Fibroblast of skin of left quadriceps (primary cell): ENCODE measurements around the gene CNGB1.
"Not testable (repeated sequence)": the region's sequence is repeated elsewhere in the genome, so short reads cannot be mapped to it uniquely, and the experiment has no call there.

Experiments
- DNase-seq, 2 experiments: peaks; one replicate each; pipeline ENCODE4 v3.0.0-alpha.2; 2013; ENCODE audit warnings: low read depth in 2 of 2

Gene CNGB1

DNA sequence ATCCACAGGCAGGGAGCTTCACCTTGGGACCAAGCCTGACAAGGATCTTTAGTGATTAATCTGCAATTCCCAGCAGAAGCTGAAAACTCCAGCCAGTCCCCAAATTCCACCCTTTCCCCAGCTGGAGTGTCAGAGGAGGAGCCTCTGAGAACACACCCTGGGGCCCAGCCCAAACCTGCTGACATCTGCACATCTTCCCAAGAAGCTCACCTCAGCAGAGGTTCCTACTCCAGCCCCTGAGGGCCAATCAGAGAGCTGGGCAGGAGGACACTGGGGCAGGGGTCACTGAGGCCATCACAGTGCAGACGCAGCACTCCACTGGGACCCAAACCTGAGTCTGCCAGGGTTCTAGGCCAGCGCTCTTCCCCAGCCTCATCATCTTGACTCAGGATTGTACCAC is 44.9 kb downstream of the CNGB1 start:
- DNase-seq = no peak

DNA sequence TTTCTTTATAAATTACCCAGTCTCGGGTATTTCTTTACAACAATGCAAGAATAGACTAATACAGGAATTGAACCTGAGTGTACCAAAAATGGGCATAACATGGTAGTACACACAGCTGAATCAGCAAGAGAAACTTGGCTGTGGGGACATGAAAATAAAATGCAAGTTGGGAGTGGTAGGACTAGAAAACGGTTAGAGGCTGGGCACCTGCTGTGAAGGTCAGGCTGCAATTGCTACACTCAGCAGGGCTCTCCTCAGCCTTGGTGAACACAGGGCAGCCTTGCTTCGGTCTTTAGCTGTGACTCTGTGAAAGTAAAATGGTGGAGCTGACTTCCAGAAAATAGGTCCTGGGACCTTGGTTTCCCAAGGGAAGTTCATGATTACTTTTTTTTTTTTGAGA is 45.6 kb downstream of the CNGB1 start:
- DNase-seq = no peak

DNA sequence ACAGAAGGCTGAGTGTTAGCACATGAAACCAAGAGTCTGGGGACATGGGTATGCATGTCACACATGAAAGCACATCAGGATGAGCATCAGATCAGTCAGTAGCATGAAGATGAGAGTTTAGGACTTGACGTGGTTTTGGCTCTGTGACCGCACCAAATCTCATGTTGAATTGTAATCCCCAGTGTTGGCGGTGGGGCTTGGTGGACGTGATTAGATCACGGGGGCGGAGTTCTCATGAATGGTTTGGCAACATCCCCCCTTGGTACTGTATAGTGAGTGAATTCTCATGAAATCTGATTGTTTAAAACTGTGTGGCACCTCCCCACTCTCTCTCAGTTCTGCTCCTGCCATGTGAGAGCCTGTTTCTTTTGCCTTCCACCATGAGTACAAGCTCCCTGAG is 46.4 kb downstream of the CNGB1 start:
- DNase-seq = no peak

DNA sequence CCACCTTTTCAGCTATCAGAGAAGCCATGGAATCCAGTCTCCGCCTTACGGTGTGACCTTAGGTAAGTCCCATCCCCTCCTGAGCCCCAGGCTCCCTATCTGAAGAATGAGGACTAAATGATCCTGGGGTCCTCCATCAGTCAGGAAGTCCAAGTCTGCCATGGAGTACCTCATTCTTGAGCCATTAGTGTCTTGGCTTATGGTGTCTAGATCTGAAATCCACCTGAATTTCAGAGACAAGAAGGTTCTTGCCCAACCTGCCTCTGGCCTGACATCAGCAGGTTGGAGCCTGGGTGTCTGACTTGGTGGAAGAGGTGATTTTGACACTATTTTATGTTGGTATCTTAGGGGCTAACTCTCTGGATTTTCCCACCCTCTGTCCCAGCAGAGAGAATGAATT is 47.1 kb downstream of the CNGB1 start:
- DNase-seq = no peak

DNA sequence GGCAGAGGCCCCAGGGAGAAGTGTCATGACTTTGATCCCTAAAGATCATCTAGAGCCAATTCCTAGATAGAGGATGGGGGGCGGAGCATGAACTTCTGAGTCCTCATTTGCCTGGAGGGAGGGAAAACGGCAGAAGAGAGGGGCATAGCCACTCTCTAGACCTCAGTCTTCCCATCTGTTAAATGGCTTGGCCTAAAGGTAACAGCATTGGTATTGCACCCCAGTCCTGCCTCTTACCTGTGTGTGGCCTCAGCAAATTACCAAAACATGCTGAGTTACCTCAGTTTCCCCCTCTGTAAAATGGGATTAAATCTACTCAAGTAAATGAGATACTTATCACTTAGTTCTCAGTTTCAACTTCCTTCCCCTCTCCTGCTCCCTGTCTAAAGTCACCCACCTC is 47.5 kb downstream of the CNGB1 start:
- DNase-seq = no peak

DNA sequence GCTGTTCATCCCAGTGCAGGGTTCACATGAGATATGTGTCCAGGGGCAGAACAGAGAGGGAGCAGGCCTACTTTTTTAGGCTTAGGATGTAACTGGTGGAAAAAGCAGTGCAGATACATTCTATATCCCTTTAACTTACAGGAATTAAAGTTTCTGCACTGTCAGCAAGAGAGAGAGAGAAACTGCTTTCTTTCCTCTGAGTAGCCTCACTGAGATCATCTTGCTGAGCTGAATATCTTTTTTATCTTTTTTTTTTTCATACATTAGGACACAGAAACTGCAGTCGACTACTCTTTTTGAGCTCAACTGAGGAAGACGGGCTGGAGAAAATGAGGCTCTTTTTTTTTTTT is 50.1 kb downstream of the CNGB1 start:
- DNase-seq = no peak

DNA sequence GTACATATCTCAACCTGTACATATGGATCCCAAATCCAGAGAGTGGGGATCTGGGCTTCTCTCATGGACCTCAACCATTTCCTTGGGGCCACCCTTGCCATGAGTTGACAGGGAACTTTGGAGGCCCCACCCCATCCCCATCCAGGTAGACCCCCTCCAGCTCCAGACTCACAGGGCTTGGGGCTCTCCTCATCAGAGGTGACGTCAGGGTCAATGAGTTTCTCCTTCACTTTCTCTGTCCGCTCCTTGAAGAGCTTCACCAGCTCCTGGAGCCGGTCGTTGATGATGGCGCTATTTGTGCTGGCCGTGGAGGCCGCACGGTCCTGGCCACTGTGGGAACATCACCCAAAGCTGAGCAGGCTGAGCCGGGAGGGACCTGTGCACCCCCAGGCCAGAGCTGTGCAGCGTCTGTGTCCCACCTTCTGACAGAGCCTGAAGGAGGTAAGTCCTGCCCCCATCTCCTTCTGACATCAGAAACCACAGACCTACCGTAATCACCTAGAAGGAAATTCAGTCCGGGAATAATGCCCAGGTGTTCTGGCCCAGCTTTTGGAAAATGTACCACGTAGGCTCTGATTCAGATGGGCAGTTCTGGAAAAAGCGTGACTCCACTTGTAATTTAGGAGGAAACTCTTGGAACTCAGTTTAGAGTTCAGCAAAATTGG is 50.6 kb downstream of the CNGB1 start:
- DNase-seq = no peak

DNA sequence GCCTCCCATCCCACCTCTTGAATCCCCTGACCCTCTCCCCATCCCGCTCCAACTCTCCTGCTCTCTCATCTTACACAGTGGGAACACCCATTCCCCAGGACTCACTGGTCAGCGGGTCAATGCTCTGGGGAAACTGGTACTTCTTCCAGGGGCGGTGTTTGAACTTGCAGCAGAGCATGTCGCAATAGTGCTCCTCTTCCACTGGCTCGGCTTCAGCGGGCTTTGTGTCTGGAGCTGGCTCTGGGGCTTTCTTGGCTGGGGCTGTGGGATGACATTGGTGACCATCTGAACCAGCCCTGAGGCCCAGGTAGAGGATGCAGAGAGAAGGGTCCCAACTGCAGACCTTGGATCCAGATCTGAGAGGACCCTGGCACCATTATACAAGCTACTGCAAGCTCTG is 51.9 kb downstream of the CNGB1 start:
- DNase-seq = no peak

DNA sequence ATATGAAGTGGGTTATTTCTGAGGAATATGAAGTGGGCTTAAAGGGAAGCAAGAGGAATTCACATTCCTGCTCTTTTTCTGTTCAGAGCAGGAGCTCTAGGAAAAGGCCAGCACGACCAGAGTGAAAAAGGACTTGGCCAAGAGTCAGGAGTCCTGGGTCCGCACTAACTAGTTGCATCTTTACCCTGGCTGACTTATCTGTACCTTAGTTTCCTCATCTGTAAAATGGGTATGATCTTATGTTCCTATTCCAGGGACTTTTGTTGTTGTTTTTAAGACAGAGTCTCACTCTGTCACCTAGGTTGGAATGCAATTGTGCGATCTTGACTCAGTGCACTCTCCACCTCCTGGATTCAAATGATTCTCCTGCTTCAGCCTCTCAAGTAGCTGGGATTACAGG is 52.5 kb downstream of the CNGB1 start:
- no peak for DNase-seq

DNA sequence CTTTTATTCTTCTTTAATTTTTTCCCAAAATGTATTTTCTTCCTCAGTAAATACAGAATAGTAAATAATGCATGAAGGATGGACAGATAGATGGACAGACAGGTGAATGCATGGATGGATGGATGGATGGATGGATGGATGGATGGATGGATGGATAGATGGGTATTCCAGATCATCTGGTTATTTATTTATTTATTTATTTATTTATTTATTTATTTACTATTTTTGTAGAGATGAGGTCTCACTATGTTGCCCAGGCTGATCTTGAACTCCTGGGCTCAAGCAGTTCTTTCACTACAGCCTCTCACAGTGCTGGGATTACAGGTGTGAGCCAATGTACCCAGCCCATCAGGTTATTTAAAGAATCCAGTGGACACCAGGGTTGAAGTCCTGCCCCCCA is 53.0 kb downstream of the CNGB1 start:
- not testable (repeated sequence) for DNase-seq

DNA sequence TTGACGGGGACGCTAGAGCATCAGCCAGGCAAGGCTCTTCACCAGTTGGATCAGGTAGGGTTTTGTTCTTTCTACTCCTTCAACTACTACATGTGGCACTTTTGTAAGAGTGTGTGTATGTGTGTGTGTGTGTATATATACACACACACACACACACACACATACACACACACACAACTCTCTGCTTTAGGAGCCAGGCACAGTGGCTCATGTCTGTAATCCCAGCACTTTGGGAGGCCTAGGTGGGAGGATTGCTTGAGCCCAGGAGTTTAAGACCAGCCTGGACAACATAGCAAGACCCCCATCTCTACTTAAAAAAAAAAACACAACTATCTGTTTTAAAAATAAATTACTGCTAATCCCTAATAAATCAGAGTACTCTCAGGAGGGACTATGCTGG is 53.4 kb downstream of the CNGB1 start:
- not testable (repeated sequence) for DNase-seq

DNA sequence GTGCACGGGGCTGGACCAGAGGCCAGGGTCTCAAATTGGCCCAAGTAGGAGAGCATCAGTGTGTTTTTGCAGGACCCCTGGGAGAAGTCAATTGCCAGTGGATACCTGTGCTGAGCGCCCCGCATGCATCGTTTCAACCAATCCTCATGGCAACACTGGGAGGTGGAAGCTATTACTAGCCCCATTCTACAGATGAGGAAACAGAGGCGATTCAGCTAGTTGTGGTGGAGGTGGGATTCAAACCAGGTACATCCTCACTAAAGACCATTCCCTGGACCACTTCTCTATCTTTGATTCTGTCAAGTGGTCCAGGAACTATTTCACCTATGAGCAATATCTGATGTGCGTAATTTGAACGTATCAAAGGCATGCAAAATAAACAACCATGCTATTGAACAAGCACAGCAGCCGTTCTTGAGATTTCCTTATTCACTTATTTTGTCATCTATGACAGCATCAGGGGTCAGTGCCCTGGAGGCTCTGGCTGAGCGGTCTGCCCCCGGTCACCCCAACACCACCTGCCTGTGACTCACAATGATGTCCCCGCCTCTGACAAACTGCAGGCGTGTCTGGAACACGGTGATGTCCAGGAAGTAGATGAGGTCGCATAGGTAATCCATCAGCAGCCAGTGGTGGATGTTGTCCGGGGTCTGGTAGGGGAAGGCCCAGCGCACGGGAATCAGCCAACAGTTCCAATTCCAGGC is 54.0 kb downstream of the CNGB1 start:
- no peak for DNase-seq

DNA sequence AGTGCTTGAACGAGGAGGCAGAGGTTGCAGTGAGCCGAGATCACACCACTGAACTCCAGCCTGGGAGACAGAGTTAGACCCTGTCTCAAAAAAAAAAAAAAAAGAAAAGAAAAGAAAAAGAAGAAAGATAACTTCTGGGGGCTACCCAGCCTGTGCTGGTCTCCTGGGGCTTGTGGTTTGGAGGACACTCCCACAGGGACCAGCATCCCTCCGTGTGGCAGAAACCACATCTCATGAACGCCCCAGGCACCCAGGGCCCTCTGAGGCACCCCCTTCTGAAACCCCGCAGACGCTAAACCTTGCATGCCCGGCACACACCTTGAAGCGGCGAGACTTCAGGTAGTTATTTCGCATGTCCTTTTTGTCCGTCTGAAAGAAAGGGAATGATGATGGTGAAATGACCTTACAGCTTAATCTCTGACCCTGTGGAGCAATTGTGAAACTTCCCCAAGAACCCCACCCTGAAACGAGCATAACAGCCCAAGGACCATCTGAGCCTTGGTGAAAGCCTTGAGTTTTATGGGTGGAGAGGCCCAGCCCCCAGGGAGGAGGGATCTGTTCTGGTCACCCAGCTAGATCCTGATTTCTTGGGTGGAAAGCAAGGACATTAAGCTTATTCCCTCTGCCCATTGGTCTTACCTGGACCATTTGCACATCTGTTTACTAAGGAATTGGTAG is 55.0 kb downstream of the CNGB1 start:
- no peak for DNase-seq

DNA sequence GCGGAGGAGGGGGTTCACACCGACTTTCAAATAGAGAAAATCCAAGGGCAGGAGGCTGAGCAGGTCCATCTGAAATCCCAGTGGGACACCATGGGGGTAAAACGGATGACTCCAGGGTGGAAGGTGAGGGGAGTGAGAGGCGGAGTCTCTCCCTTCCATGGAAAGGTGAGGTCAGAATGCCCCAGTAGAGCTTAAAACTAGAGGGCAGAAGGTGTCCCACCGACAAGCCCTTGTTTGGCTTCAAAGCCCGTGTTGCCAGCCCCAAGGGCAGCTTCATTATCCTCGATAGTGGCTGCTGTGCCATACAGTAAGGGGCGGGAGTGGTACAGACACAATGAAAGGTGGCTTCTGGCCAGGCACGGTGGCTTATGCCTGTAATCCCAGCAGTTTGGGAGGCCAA is 55.7 kb downstream of the CNGB1 start:
- DNase-seq = no peak

DNA sequence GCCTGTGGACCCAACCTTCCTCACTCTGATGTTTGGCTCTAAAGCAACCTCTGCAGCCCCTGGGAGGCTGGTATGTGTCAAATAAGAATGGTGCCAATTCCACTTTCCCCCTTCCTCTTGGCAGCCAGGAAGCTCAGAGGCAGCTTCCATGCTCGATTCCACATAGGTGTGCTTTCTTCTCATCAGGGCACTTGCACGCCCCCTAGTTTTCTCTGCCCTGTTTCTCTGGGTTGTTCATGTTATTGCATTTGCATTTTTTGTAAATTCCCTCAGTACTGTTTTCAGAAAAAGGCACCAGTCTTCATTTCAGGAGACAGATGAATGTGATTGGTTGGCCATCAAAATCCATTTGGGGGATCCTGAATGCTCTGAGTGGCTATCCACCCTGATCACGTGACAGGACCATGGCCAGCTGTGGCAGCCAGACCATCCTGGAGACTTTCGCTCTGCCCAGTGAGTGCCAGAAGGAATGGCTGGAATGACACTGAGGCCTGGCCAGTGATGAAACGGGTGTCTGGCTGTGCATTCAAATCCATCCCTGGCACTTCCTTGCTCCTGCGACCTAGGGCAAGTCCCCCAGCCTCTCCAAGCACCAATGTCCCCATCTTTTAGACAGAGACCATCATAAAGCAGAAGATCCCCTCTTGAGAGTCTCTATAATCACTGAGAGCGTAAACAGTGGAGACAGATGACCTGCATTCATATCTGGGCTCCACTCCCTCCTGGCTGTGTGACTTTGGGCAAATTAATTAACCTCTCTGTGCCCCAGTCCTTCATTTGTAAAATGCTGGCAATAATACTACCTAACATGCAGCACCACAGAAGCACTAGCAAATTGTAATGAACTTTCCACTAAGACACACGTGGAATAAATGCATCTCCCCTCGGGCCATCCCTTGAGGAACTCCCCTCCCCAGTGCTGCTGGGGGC is 56.4 kb downstream of the CNGB1 start:
- no peak for DNase-seq

DNA sequence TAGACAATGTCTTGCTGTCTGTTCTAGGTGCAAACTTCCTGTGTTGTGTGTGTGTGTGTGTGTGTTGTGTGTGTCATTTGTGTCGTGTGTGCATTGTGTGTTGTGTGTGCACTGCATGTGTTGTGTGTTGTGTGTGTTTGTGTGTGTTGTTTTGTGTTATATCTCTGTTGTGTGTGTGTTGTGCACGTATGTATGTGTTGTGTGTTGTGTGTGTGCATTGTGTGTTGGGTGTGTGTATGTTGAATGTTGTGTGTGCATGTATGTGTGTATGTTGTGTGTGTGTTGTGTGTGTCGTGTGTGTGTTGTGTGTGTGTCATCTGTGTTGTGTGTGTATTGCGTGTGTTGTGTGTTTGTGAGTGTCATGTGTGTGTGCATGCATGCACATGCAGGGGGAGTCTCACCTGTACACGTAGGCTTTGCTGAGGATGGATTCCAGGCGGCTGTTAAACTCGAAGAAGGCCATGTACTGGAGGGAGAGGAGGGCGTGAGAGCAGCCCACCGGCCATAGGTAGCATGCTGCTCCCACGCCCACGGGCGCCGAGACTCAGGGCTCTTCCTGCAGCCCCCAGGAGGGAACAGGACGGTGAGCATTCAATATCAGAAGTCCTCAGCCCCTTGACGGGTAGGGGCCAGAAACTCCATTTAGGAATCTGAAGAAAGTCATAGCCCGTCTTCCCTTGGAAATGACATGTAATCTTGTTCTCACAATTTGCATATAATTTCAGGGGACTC is 58.2 kb downstream of the CNGB1 start:
- DNase-seq = no peak

DNA sequence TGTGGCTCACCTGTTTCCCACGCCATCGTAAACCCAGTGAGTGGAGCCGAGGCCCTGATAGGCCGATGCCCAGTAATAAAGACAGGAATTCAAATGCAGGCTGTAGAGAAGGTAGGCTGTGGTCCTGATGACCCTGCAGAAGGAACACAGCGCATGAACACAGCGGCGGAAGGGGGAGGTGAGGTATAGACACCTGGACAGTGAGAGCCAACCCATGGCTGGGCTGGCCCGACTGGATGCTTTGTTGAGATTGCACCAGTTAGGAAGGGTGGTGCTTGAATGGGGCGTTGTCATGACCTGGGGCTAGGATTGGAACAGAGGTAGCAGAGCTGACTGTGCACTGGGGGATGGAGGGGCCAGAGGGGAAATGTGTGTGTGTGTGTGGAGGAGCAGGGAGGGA is 59.2 kb downstream of the CNGB1 start:
- no peak for DNase-seq

DNA sequence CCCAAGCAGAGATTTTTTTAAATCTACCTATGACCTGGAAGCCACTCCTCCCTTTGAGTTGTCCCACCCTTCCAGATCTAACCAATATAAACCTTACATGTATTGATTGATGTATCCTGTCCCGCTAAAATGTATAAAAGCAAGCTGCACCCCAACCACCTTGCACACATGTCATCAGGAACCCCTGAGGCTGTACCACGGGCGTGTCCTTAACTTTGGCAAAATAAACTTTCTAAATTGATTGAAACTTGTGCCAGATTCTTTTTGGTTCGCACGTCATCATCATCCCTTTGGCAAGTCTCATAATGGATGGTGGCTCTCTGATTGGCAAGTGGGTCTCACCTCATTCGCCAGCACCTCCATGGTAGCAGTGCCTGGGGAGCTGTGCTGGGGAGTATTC is 60.2 kb downstream of the CNGB1 start:
- no peak for DNase-seq

DNA sequence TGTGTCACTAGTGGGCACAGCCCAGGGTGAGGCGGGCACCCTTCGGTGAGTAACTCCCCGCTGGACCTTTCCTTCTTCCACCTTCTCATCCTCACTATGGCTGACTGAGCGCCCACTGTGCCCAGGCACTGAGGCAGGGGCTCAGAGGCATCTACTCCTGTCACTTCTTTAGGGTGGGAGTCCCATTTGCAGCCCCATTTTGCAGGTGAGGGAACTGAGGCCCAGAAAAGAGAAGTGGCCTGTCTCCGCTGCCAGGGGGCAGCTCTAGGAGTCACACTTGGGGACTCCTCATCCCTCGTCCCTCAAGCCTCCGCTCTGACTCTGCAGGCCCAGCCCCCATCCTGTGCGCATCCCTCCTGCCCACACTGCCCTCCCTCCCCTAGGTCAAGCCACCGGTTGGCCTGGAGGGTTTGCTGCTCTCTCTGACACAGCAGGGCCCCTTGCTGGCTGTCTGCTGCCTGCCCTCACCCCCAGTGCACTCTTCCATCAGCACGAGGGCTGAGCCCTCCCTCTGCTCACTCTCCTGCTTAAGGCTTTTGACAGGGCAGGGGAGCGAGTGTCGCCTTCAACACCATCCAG is 62.4 kb downstream of the CNGB1 start:
- no peak for DNase-seq

DNA sequence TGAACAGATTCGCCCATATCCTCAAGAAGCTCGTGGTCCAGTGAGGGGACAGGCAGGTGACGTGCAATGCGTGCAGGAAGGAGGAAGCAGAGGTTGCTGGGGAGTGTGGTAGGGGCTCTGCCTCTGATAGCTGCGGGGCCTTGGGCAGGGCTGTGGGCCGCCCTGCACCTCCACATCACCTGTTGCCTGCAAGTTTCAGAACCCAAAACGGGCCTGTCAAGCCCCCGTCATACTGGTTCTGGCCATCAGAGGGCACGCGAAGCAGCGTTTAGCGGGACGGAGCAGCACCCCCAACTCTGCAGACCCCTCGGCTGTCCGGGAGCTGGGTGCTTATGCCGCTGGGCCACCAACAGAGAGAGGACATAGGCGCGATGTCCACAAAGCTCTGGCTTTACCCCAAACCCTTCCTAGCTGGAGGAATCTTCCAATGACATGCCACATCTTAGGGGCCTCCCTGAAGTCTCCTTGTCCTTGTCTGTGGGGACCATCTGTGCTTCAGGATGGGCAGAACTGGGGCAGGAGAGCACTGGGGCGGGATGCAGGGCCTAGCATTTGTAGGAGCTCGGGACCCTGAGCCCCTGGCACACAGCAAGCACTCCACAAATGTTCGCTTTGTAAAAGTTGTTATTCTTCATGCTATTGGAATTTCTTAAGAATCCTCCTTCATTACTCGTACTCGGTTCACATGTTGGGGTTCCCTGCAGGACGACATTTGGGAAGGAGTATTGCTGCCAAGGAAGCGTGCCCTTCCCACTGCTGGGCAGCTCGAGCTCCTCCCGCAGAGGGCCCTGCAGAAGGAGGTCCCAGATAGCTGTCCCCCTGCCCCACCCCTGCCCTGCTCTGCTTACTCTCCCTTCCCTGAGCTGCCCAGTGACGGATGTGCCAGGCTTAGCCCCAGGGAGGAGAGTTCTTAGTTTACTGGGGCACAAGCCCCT is 64.3 kb downstream of the CNGB1 start:
- no peak for DNase-seq
